Spleen (tissue), 11 donors: ENCODE results near the gene ABCD3. TPM values are rescaled to one million over a fixed set of nuclear protein-coding genes. Genes with fewer than 3 reads are reported as not detected.

Experiments
- DNase-seq: peaks from one replicate; pipeline ENCODE4 v3.0.0-alpha.2; 2020
- H3K27ac ChIP-seq, 8 donors: fragments of 200-600 bp; sonication (generic) in 7 of 8; 1 replicate in 4 of 8; 2 replicates in 4 of 8; pipeline versions ENCODE4 v1.5.0 to v1.8.0; 2016 to 2021; ENCODE audit warnings: inconsistent platforms in 4 of 8, mild to moderate bottlenecking in 4 of 8, moderate library complexity in 1 of 8
- H3K27me3 ChIP-seq, 7 donors: fragments of 200-600 bp; sonication (generic) in 6 of 7; replicated peaks in 1 of 7; 1 replicate in 4 of 7; 2 replicates in 3 of 7; pipeline versions ENCODE4 v1.5.0 to v1.8.0; 2016 to 2021; ENCODE audit warnings: inconsistent platforms in 3 of 7, mild to moderate bottlenecking in 1 of 7
- H3K36me3 ChIP-seq, 6 donors: fragments of 200-600 bp; sonication (generic) in 5 of 6; 1 replicate in 4 of 6; 2 replicates in 2 of 6; pipeline versions ENCODE4 v1.5.0 to v1.8.0; 2016 to 2021; ENCODE audit warnings: inconsistent platforms in 2 of 6
- H3K4me1 ChIP-seq, 6 donors: fragments of 200-600 bp; sonication (generic) in 5 of 6; 1 replicate in 3 of 6; 2 replicates in 3 of 6; pipeline versions ENCODE4 v1.5.0 to v1.8.0; 2016 to 2021; ENCODE audit warnings: inconsistent platforms in 3 of 6
- H3K4me3 ChIP-seq, 8 donors: fragments of 200-600 bp; sonication (generic) in 7 of 8; 1 replicate in 4 of 8; 2 replicates in 4 of 8; pipeline versions ENCODE4 v1.5.0 to v1.8.0; 2016 to 2021; ENCODE audit warnings: inconsistent platforms in 4 of 8, mild to moderate bottlenecking in 4 of 8, moderate library complexity in 2 of 8
- H3K9me3 ChIP-seq, 8 donors: fragments of 200-600 bp; sonication (generic) in 7 of 8; 1 replicate in 4 of 8; 2 replicates in 4 of 8; pipeline versions ENCODE4 v1.5.0 to v1.8.0; 2016 to 2021; ENCODE audit warnings: inconsistent platforms in 4 of 8
- POLR2A ChIP-seq, 3 donors: fragments of 450-650 bp; IDR thresholded peaks; one replicate each; pipeline ENCODE4 v1.5.1; 2017; ENCODE audit warnings: antibody characterized with exemption in 3 of 3, mild to moderate bottlenecking in 1 of 3
- POLR2AphosphoS5 ChIP-seq, 3 donors: sonication (generic); formaldehyde crosslinking; IDR thresholded peaks; one replicate each; pipeline ENCODE4 v1.5.1; 2017; ENCODE audit warnings: antibody characterized with exemption in 3 of 3
- WGBS, 5 donors: extraction: QIAGEN DNeasy Blood & Tissue Kit in 3 of 5; methylation state at CpG; one replicate each; pipeline versions ENCODE4 v1.1.5 to v1.1.7; 2013 to 2018; 5-methylcytosine and 5-hydroxymethylcytosine counted together
- intact Hi-C: fragments of 100-400 bp; cut with DNase I; formaldehyde crosslinking; loops from one replicate; pipeline ENCODE4 v1.15.0; 2023; ENCODE audit warnings: low total_unique reads
- polyA plus RNA-seq, 3 donors: library from polyadenylated mRNA; stranded (reverse); fragments of 200-250 nt; gene quantifications; one replicate each; pipeline ENCODE4 v1.2.1, GENCODE V29; 2013
- total RNA-seq, 7 donors: library from RNA; depleted of rRNA in 3 of 7; stranded (reverse); fragments of >200 nt in 3 of 7; fragmentation: NEBNext Ultra II Directional in 4 of 7; extraction: Animal tissue kit (Norgen Biotek cat#: 25700) in 4 of 7; gene quantifications; one replicate each; pipeline versions ENCODE4 v1.1.0 to v1.2.1, GENCODE V29; 2016 to 2021
- TF ChIP-seq, protein P1 (sequence below), 11 experiments: fragments of 200-600 bp in 7 of 11; fragments of 450-650 bp in 4 of 11; sonication (generic) in 4 of 11; IDR thresholded peaks in 8 of 11; conservative IDR thresholded peaks in 3 of 11; 1 replicate in 7 of 11; 2 replicates in 4 of 11; pipeline versions ENCODE4 v1.4.0 to v1.8.0; 2016 to 2021; ENCODE audit warnings: antibody characterized with exemption in 11 of 11, inconsistent platforms in 4 of 11, mild to moderate bottlenecking in 1 of 11
- donor health status: healthy with polysubstance abuse.
- donor health status: DM: no; HTN: no; CAD: no; lungs with moderate emphysema.
- donor health status: DM: no; HTN: no; CAD: no.
- donor health status: Bipolar disorder and iron deficiency.
- donor health status: healthy.
- donor health status: DM: no; HTN: no; CAD: no.
- donor health status: DM: yes; HTN: yes; CAD: no.

ABCD3 gene
- total and polyA plus RNA-seq, 10 donors, result 9.1 to 30.8 (median 19.8) TPM

DNA sequence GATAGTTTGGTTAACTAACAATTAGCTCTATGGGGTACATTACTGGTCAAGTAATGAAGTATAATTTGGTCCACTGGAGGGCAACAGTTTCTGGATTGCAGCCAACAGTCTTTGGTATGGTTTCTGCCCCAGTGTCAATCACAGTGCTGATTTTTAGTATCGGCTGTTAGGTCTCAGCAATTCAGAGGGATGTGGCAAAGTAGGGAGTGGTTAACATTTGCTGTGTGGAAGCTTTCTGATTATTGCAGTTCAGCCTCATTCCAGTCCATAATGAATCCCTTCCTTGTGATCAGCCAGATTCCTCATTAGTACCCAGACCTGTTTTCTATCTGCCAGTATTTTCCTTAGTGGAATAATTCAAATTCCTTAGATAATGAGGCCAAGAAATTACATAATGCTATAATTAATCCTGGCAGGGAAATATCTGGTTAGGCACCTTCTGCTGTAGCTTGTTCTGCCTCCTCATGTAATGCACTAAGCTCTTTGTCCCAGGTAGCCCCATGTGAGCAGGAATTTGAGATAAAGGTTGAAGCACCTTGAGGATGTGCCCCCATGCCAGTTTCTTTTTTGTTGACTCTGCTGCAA lies 109.3 kb downstream of the ABCD3 start:
- WGBS, 5 donors, result 13 to 64% (median 39%) methylated on average over 1 of the region's 1 CpG
- no peak for TF ChIP-seq POLR2A (IDR thresholded peaks at IDR 0.05)
- TF ChIP-seq, protein P1, sequence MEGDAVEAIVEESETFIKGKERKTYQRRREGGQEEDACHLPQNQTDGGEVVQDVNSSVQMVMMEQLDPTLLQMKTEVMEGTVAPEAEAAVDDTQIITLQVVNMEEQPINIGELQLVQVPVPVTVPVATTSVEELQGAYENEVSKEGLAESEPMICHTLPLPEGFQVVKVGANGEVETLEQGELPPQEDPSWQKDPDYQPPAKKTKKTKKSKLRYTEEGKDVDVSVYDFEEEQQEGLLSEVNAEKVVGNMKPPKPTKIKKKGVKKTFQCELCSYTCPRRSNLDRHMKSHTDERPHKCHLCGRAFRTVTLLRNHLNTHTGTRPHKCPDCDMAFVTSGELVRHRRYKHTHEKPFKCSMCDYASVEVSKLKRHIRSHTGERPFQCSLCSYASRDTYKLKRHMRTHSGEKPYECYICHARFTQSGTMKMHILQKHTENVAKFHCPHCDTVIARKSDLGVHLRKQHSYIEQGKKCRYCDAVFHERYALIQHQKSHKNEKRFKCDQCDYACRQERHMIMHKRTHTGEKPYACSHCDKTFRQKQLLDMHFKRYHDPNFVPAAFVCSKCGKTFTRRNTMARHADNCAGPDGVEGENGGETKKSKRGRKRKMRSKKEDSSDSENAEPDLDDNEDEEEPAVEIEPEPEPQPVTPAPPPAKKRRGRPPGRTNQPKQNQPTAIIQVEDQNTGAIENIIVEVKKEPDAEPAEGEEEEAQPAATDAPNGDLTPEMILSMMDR (IDR thresholded peaks at IDR 0.05 in 8 of 11, conservative IDR thresholded peaks at IDR 0.05 in 3 of 11), result no peak
- TF ChIP-seq POLR2AphosphoS5 (IDR thresholded peaks at IDR 0.05), result no peak
- Histone ChIP-seq H3K4me1 (peaks cover 0 to 3% (median 0%) of the 10 kb centered on the region in 6 donors), H3K27ac (no peak overlapping the region), H3K9me3 (no peaks in the 10 kb centered on the region), H3K4me3 (no peak overlapping the region), H3K27me3 (no peaks in the 10 kb centered on the region), H3K36me3 (peaks cover 0 to 5% (median 0%) of the 10 kb centered on the region in 6 donors)
- intact Hi-C loops, result no loop called here
- DNase-seq, result no peak

DNA sequence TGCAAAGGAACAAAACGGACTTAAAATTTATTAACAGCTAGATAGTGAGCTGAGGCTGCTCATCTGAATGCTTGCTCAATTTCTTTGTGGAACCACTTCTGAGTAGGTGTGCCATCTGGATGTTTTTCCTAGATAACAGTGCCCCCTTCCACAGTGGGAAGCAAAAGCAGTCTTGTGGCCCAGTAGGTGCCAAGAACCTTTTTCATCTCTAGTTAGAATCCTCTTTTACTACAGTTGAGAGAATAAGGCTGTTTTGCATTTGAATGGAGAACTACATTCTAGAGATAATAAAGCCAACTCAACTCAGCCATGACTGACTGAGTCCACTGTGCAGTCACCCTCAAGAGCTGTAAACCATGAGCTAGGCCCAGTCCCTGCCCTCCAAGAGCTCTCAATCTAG lies 110.1 kb downstream of the ABCD3 start:
- H3K4me1 ChIP-seq, result peaks cover 0 to 3% (median 0%) of the 10 kb centered on the region in 6 donors
- no peak overlapping the region for H3K4me3 ChIP-seq
- intact Hi-C loops, result no loop called here
- peaks cover 0 to 5% (median 0%) of the 10 kb centered on the region in 6 donors for H3K36me3 ChIP-seq
- no peaks in the 10 kb centered on the region for H3K27me3 ChIP-seq
- 84 to 100% (median 88%) methylated on average over 1 of the region's 1 CpG for WGBS, 5 donors
- H3K27ac ChIP-seq, result no peak overlapping the region
- no peak for TF ChIP-seq POLR2A (IDR thresholded peaks at IDR 0.05)
- no peak for TF ChIP-seq POLR2AphosphoS5 (IDR thresholded peaks at IDR 0.05)
- TF ChIP-seq, protein P1 (IDR thresholded peaks at IDR 0.05 in 8 of 11, conservative IDR thresholded peaks at IDR 0.05 in 3 of 11), result no peak
- DNase-seq, result no peak
- H3K9me3 ChIP-seq, result no peaks in the 10 kb centered on the region

DNA sequence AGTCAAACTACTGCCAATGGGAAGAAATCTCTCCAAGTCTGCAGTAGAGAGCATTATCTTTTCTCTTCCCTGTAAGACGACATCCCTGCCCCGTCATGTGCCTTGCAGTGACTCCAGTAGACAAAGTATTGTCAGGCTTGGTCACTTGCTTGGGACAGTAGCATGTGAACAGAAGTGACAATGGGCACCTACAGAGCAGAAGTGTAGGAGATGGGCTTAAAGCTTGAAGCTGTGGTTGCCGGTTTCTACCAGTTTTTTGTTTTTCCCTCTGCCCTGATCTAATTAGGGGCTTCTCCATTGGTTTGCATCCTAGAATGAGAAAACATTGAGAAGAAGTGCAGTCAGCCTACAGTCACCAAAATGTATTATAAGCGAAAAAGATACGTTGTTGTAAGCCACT lies 110.6 kb downstream of the ABCD3 start:
- Histone ChIP-seq H3K4me1 (peaks cover 0 to 3% (median 0%) of the 10 kb centered on the region in 6 donors), H3K9me3 (no peaks in the 10 kb centered on the region), H3K27ac (no peak overlapping the region), H3K36me3 (peaks cover 0 to 5% (median 0%) of the 10 kb centered on the region in 6 donors), H3K27me3 (no peaks in the 10 kb centered on the region), H3K4me3 (no peak overlapping the region)
- TF ChIP-seq, protein P1 (IDR thresholded peaks at IDR 0.05 in 8 of 11, conservative IDR thresholded peaks at IDR 0.05 in 3 of 11), result no peak
- no peak for TF ChIP-seq POLR2A (IDR thresholded peaks at IDR 0.05)
- no peak for DNase-seq
- intact Hi-C loops, result no loop called here
- WGBS, 5 donors, result 94 to 97% (median 96%) methylated on average over 5 of the region's 5 CpGs

DNA sequence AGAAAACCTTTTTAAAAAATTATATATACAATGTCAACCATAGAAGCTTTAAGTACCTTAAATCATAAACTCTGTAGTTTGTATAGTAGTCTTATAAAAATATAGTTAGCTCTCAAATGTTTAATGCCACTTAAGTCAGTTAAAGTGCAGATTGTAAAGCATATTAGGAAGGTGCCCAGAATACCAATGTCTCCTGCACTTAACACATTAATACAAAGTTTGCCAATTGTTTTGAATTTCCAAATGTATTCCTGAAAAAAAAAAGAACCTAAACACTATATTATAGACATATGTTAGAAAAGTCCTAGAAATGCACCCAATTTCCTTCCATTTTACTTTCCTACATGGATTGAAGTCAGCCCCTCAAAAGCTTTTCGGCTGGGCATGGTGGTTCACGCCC lies 111.2 kb downstream of the ABCD3 start:
- DNase-seq, result no peak
- WGBS, 5 donors, result 93 to 97% (median 94%) methylated on average over 2 of the region's 2 CpGs
- H3K9me3 ChIP-seq, result no peaks in the 10 kb centered on the region
- peaks cover 0 to 5% (median 0%) of the 10 kb centered on the region in 6 donors for H3K36me3 ChIP-seq
- H3K4me3 ChIP-seq, result no peak overlapping the region
- H3K27ac ChIP-seq, result no peak overlapping the region
- intact Hi-C loops, result no loop called here
- TF ChIP-seq POLR2A (IDR thresholded peaks at IDR 0.05) (no peak), POLR2AphosphoS5 (IDR thresholded peaks at IDR 0.05) (no peak)
- TF ChIP-seq, protein P1 (IDR thresholded peaks at IDR 0.05 in 8 of 11, conservative IDR thresholded peaks at IDR 0.05 in 3 of 11), result no peak
- no peaks in the 10 kb centered on the region for H3K27me3 ChIP-seq
- H3K4me1 ChIP-seq, result peaks cover 0 to 3% (median 0%) of the 10 kb centered on the region in 6 donors
